ENCODE measurements around the gene TM4SF4. TPM values are rescaled to one million over a fixed set of nuclear protein-coding genes. Genes with fewer than 3 reads are reported as not detected.

The TM4SF4 gene
- total and polyA plus RNA-seq, 7 donors: 0.92 to 17.1 (median 5.0) TPM; not detected in 1

- no peaks in the 10 kb centered on the region for H3K27me3 ChIP-seq
- no peak for TF ChIP-seq CTCF (IDR thresholded peaks at IDR 0.05)
- no peak for TF ChIP-seq EP300 (IDR thresholded peaks at IDR 0.05)
- TF ChIP-seq POLR2A (IDR thresholded peaks at IDR 0.05): no peak
- no peak for TF ChIP-seq POLR2AphosphoS5 (IDR thresholded peaks at IDR 0.05)
- intact Hi-C loops (cut with DNase I): no loop called here
- H3K4me3 ChIP-seq: no peak overlapping the region
- no peaks in the 10 kb centered on the region for H3K9me3 ChIP-seq
- peaks cover 0 to 9% (median 6%) of the 10 kb centered on the region in 4 donors for H3K4me1 ChIP-seq
- H3K27ac ChIP-seq: no peak overlapping the region
- WGBS, 2 donors: 77 to 88% methylated on average over 3 of the region's 3 CpGs
- H3K36me3 ChIP-seq: no peaks in the 10 kb centered on the region
- DNase-seq: no peak
Observed at GRCh38 chr3:149470381-149470780, 4.1 kb upstream of the TM4SF4 start.

- no peaks in the 10 kb centered on the region for H3K36me3 ChIP-seq
- 79 to 83% methylated on average over 2 of the region's 2 CpGs for WGBS, 2 donors
- peaks cover 0 to 9% (median 6%) of the 10 kb centered on the region in 4 donors for H3K4me1 ChIP-seq
- intact Hi-C loops (cut with DNase I): no loop called here
- H3K4me3 ChIP-seq: no peak overlapping the region
- H3K9me3 ChIP-seq: no peaks in the 10 kb centered on the region
- no peak for TF ChIP-seq POLR2A (IDR thresholded peaks at IDR 0.05)
- TF ChIP-seq POLR2AphosphoS5 (IDR thresholded peaks at IDR 0.05): no peak
- TF ChIP-seq CTCF (IDR thresholded peaks at IDR 0.05): no peak
- no peak for TF ChIP-seq EP300 (IDR thresholded peaks at IDR 0.05)
- DNase-seq: no peak
- H3K27me3 ChIP-seq: no peaks in the 10 kb centered on the region
- no peak overlapping the region for H3K27ac ChIP-seq
Observed at GRCh38 chr3:149472030-149472797, 2.3 kb upstream of the TM4SF4 start.

GRCh38 chr3:149473357-149474249 is 894 bp upstream of the TM4SF4 start:
- TF ChIP-seq EP300 (IDR thresholded peaks at IDR 0.05) (no peak), POLR2AphosphoS5 (IDR thresholded peaks at IDR 0.05) (no peak), CTCF (IDR thresholded peaks at IDR 0.05) (no peak), POLR2A (IDR thresholded peaks at IDR 0.05) (no peak)
- peak overlapping the region in 2 of 4 donors; percentile 2 to 5 for H3K27ac ChIP-seq
- WGBS, 2 donors: 23 to 63% methylated on average over 7 of the region's 7 CpGs

GRCh38 chr3:149475451-149476060 is 1.1 kb downstream of the TM4SF4 start:
- 95 to 96% methylated on average over 7 of the region's 7 CpGs for WGBS, 2 donors
- intact Hi-C loops (cut with DNase I): no loop called here
- peaks cover 0 to 14% (median 6%) of the 10 kb centered on the region in 4 donors for H3K4me1 ChIP-seq
- no peaks in the 10 kb centered on the region for H3K9me3 ChIP-seq
- no peak overlapping the region for H3K27ac ChIP-seq
- H3K4me3 ChIP-seq: no peak overlapping the region
- TF ChIP-seq CTCF (IDR thresholded peaks at IDR 0.05) (no peak), POLR2A (IDR thresholded peaks at IDR 0.05) (no peak), EP300 (IDR thresholded peaks at IDR 0.05) (no peak), POLR2AphosphoS5 (IDR thresholded peaks at IDR 0.05) (no peak)
- no peaks in the 10 kb centered on the region for H3K36me3 ChIP-seq
- H3K27me3 ChIP-seq: no peaks in the 10 kb centered on the region
- DNase-seq: no peak

More at GRCh38 chr3:149473357-149474249, 894 bp upstream of the TM4SF4 start:
- intact Hi-C loops (cut with DNase I): no loop called here
- H3K4me3 ChIP-seq: no peak overlapping the region
- H3K36me3 ChIP-seq: no peaks in the 10 kb centered on the region
- peaks cover 0 to 9% (median 6%) of the 10 kb centered on the region in 4 donors for H3K4me1 ChIP-seq
- H3K27me3 ChIP-seq: no peaks in the 10 kb centered on the region
- no peaks in the 10 kb centered on the region for H3K9me3 ChIP-seq
- no peak for DNase-seq

Measured in sigmoid colon (tissue), 7 donors.